Spleen (tissue), 11 donors: ENCODE data around the gene ARPC4. TPM values are rescaled to one million over a fixed set of nuclear protein-coding genes. Genes with fewer than 3 reads are reported as not detected.

ENCODE experiments used
- DNase-seq: peaks from one replicate; pipeline ENCODE4 v3.0.0-alpha.2; 2020
- H3K27ac ChIP-seq, 8 donors: fragments of 200-600 bp; sonication (generic) in 7 of 8; 1 replicate in 4 of 8; 2 replicates in 4 of 8; pipeline versions ENCODE4 v1.5.0 to v1.8.0; 2016 to 2021; ENCODE audit warnings: inconsistent platforms in 4 of 8, mild to moderate bottlenecking in 4 of 8, moderate library complexity in 1 of 8
- H3K27me3 ChIP-seq, 7 donors: fragments of 200-600 bp; sonication (generic) in 6 of 7; replicated peaks in 1 of 7; 1 replicate in 4 of 7; 2 replicates in 3 of 7; pipeline versions ENCODE4 v1.5.0 to v1.8.0; 2016 to 2021; ENCODE audit warnings: inconsistent platforms in 3 of 7, mild to moderate bottlenecking in 1 of 7
- H3K36me3 ChIP-seq, 6 donors: fragments of 200-600 bp; sonication (generic) in 5 of 6; 1 replicate in 4 of 6; 2 replicates in 2 of 6; pipeline versions ENCODE4 v1.5.0 to v1.8.0; 2016 to 2021; ENCODE audit warnings: inconsistent platforms in 2 of 6
- H3K4me1 ChIP-seq, 6 donors: fragments of 200-600 bp; sonication (generic) in 5 of 6; 1 replicate in 3 of 6; 2 replicates in 3 of 6; pipeline versions ENCODE4 v1.5.0 to v1.8.0; 2016 to 2021; ENCODE audit warnings: inconsistent platforms in 3 of 6
- H3K4me3 ChIP-seq, 8 donors: fragments of 200-600 bp; sonication (generic) in 7 of 8; 1 replicate in 4 of 8; 2 replicates in 4 of 8; pipeline versions ENCODE4 v1.5.0 to v1.8.0; 2016 to 2021; ENCODE audit warnings: inconsistent platforms in 4 of 8, mild to moderate bottlenecking in 4 of 8, moderate library complexity in 2 of 8
- H3K9me3 ChIP-seq, 8 donors: fragments of 200-600 bp; sonication (generic) in 7 of 8; 1 replicate in 4 of 8; 2 replicates in 4 of 8; pipeline versions ENCODE4 v1.5.0 to v1.8.0; 2016 to 2021; ENCODE audit warnings: inconsistent platforms in 4 of 8
- CTCF ChIP-seq, 11 experiments: fragments of 200-600 bp in 7 of 11; fragments of 450-650 bp in 4 of 11; sonication (generic) in 4 of 11; IDR thresholded peaks in 8 of 11; conservative IDR thresholded peaks in 3 of 11; 1 replicate in 7 of 11; 2 replicates in 4 of 11; pipeline versions ENCODE4 v1.4.0 to v1.8.0; 2016 to 2021; ENCODE audit warnings: antibody characterized with exemption in 11 of 11, inconsistent platforms in 4 of 11, mild to moderate bottlenecking in 1 of 11
- POLR2A ChIP-seq, 3 donors: fragments of 450-650 bp; IDR thresholded peaks; one replicate each; pipeline ENCODE4 v1.5.1; 2017; ENCODE audit warnings: antibody characterized with exemption in 3 of 3, mild to moderate bottlenecking in 1 of 3
- POLR2AphosphoS5 ChIP-seq, 3 donors: sonication (generic); formaldehyde crosslinking; IDR thresholded peaks; one replicate each; pipeline ENCODE4 v1.5.1; 2017; ENCODE audit warnings: antibody characterized with exemption in 3 of 3
- WGBS, 5 donors: extraction: QIAGEN DNeasy Blood & Tissue Kit in 3 of 5; methylation state at CpG; one replicate each; pipeline versions ENCODE4 v1.1.5 to v1.1.7; 2013 to 2018; 5-methylcytosine and 5-hydroxymethylcytosine counted together
- intact Hi-C: fragments of 100-400 bp; cut with DNase I; formaldehyde crosslinking; loops from one replicate; pipeline ENCODE4 v1.15.0; 2023; ENCODE audit warnings: low total_unique reads
- polyA plus RNA-seq, 3 donors: library from polyadenylated mRNA; stranded (reverse); fragments of 200-250 nt; gene quantifications; one replicate each; pipeline ENCODE4 v1.2.1, GENCODE V29; 2013
- total RNA-seq, 7 donors: library from RNA; depleted of rRNA in 3 of 7; stranded (reverse); fragments of >200 nt in 3 of 7; fragmentation: NEBNext Ultra II Directional in 4 of 7; extraction: Animal tissue kit (Norgen Biotek cat#: 25700) in 4 of 7; gene quantifications; one replicate each; pipeline versions ENCODE4 v1.1.0 to v1.2.1, GENCODE V29; 2016 to 2021
- donor health status: healthy with polysubstance abuse.
- donor health status: DM: no; HTN: no; CAD: no; lungs with moderate emphysema.
- donor health status: DM: no; HTN: no; CAD: no.
- donor health status: Bipolar disorder and iron deficiency.
- donor health status: healthy.
- donor health status: DM: no; HTN: no; CAD: no.
- donor health status: DM: yes; HTN: yes; CAD: no.

ARPC4 gene
- total and polyA plus RNA-seq, 10 donors = 98.9 to 238 (median 185) TPM

DNA sequence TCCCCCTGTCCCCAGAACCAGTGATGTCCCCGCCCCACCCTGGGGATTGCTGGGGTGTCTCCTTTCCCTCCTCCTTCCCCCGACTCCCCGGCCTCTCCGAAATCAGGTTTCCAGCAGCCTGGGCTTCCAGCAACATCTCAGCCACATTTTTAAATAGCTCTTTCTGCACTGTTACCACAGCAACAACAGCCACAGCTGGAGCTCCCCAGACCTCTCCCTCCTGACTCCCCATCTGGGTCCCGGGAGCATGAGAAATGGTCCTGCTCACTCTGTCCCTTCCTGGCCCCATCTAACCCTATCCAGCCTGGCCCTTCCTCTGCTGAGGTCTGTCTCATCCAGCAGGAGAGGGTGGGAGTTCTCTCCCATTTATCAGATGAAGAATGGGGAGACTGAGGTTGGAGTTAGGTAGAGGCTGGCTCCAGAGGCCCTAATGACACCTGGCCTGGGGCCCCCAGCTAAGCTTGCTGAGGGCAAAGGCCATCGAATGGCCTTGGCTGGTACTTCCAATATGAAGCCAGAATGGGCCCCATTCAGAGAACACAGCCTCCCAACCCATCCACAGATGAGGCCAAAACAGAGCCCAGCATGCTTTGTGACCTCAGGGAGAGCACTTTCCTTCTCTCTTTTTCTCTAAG lies 24.6 kb upstream of the ARPC4 start:
- Histone ChIP-seq H3K27me3 (peaks cover 0 to 11% (median 0%) of the 10 kb centered on the region in 7 donors), H3K4me3 (no peak overlapping the region), H3K36me3 (peaks cover 0 to 27% (median 0%) of the 10 kb centered on the region in 6 donors), H3K9me3 (no peaks in the 10 kb centered on the region), H3K27ac (peak overlapping the region in 3 of 8 donors; percentile 41 to 85 (median 72)), H3K4me1 (peaks cover 6 to 56% (median 44%) of the 10 kb centered on the region in 6 donors)
- no peak for TF ChIP-seq POLR2A (IDR thresholded peaks at IDR 0.05)
- TF ChIP-seq CTCF (IDR thresholded peaks at IDR 0.05 in 8 of 11, conservative IDR thresholded peaks at IDR 0.05 in 3 of 11) = no peak
- no peak for TF ChIP-seq POLR2AphosphoS5 (IDR thresholded peaks at IDR 0.05)
- intact Hi-C loops = no loop called here
- whole genome bisulfite sequencing, 5 donors = 80 to 99% (median 86%) methylated on average over 5 to 6 of the region's 6 CpGs
- DNase-seq = no peak

DNA sequence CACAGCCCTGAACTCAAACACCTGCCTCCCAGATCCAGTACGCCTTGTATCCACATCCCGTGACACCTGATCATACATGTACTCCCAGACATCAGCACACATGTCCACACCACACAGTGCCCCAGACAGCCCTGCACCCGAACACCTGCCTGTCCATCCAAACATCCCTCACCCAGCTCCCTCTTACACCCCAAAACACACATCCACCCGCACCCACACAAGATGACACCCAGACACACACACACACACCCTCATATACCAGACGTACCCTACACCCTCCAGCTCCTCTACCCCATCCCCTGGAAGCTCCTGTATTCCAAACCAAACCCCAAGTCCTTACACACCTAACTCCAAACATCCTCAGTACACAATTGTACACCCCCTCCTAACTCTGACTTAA lies 23.9 kb upstream of the ARPC4 start:
- intact Hi-C loops = no loop called here
- peaks cover 6 to 56% (median 44%) of the 10 kb centered on the region in 6 donors for H3K4me1 ChIP-seq
- no peaks in the 10 kb centered on the region for H3K9me3 ChIP-seq
- DNase-seq = no peak
- peaks cover 0 to 11% (median 0%) of the 10 kb centered on the region in 7 donors for H3K27me3 ChIP-seq
- peak overlapping the region in 7 of 8 donors; percentile 35 to 71 (median 47) for H3K4me3 ChIP-seq
- TF ChIP-seq POLR2A (IDR thresholded peaks at IDR 0.05) (no peak), POLR2AphosphoS5 (IDR thresholded peaks at IDR 0.05) (no peak), CTCF (IDR thresholded peaks at IDR 0.05 in 8 of 11, conservative IDR thresholded peaks at IDR 0.05 in 3 of 11) (no peak)
- H3K27ac ChIP-seq = peak overlapping the region in 6 of 8 donors; percentile 69 to 85 (median 78)
- 80 to 86% (median 85%) methylated on average over 5 of the region's 5 CpGs for WGBS, 5 donors
- peaks cover 0 to 19% (median 0%) of the 10 kb centered on the region in 6 donors for H3K36me3 ChIP-seq

DNA sequence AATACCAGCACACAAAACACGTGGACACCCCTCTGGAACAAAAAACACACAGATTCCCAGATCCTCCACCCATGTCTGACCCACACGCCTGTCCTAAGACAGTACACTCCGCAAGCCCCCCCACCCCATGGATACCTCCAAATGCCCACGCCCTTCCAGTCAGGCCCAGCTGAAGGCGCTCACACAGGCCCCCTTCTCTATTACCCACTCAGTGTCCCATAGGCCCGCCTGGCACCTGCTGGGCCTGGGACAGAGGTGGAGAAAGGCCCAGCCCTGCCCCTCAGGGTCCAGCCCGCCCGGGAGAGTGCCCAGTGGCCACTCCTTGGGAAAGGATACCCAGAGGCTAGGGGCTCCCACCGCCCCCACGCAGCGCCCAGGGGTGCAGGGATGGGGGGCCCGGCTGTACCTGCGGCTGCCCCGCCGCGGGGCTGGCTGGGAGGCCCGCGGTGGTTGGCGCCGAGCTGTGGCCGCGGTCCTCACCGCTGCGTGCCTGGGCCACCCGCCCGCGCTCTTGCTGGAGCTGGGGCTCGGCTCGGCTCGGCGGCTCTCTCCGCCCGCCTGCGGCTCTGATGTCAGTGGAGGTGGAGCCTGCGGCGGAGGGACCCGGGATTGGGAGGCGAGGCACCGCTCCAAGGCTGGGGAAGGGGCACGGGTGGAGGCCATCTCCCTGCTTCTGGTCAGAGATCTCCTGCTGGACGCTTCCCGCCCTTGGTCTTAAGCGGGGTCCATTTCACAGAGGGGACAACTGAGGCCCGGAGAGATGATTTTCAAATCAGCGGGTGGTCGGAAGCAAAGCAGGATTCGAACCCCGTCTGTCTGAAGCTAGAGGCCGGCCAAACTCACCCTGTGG lies 23.2 kb upstream of the ARPC4 start, which contains the start of gene CAMK1:
Gene CAMK1, minus strand, starts transcription at position 522 of the 850 bp plus-strand sequence. CDS start 2,198 bp downstream, outside the sequence.
- Histone ChIP-seq H3K27me3 (peaks cover 0 to 11% (median 0%) of the 10 kb centered on the region in 7 donors), H3K4me1 (peaks cover 6 to 56% (median 44%) of the 10 kb centered on the region in 6 donors), H3K36me3 (peaks cover 0 to 13% (median 0%) of the 10 kb centered on the region in 6 donors), H3K9me3 (no peaks in the 10 kb centered on the region), H3K27ac (peak within 1 kb of the TSS; percentile 53 to 85 (median 78)), H3K4me3 (peak within 1 kb of the TSS; percentile 35 to 71 (median 49))
- intact Hi-C loops = no loop called here
- TF ChIP-seq POLR2AphosphoS5 (IDR thresholded peaks at IDR 0.05) (peak; percentile 69 to 83 (median 82)), POLR2A (IDR thresholded peaks at IDR 0.05) (no peak), CTCF (IDR thresholded peaks at IDR 0.05 in 8 of 11, conservative IDR thresholded peaks at IDR 0.05 in 3 of 11) (no peak)
- DNase-seq = peak; percentile 92
- WGBS, 5 donors = 12 to 24% (median 14%) methylated on average over 15 to 49 of the region's 49 CpGs
